Heart left ventricle (tissue), 13 donors: ENCODE results near the gene NTN4.

Experiments
- CTCF ChIP-seq, 12 donors: fragments of 200-600 bp; sonication (generic) in 4 of 12; IDR thresholded peaks; one replicate each; pipeline versions ENCODE4 v1.5.0 to v1.8.0; 2018 to 2022; ENCODE audit warnings: antibody characterized with exemption in 12 of 12, mild to moderate bottlenecking in 5 of 12
- POLR2A ChIP-seq, 2 donors: fragments of 450-650 bp; IDR thresholded peaks; one replicate each; pipeline ENCODE4 v1.6.1; 2017; ENCODE audit warnings: antibody characterized with exemption in 2 of 2, mild to moderate bottlenecking in 2 of 2, moderate library complexity in 2 of 2
- donor health status: ischemic (EF 13 %, LVEDD 7.1; RV severe dilation, severe dysfunction).
- donor health status: DM: no; HTN: yes; CAD: no.
- donor health status: DM: no; HTN: no; CAD: no.
- donor health status: ischemic (EF 25% LVEDD 6.9; RV normal size, moderate dysfunction).
- donor health status: ischemic (EF 25% LVEDD 5.7; RV mildly dilated, moderate dysfunction).
- donor health status: ischemic (EF 35%, LVEDD 5.7; RV mildly dilated, moderate dysfunction).
- donor health status: nonischemic (EF 11% LVEDD 7.7; RV severe dilation, severe dysfunction).
- donor health status: DM: yes; HTN: yes; CAD: no.
- donor health status: PGD.
- donor health status: ischemic (EF 29% LVEDD 5.4; RV normal size, mild dysfunction).
- donor health status: nonischemic (EF 23%, LVEDD 6.1; RV moderate dilation, normal function).

- no peak for TF ChIP-seq POLR2A (IDR thresholded peaks at IDR 0.05)
- TF ChIP-seq CTCF (IDR thresholded peaks at IDR 0.05), result no peak
Measured at GRCh38 chr12:95622879-95623278, 167.7 kb downstream of the NTN4 start.
